Glomerular visceral epithelial cell (primary cell): ENCODE results near the gene MBTD1.
A peak's percentile ranks its signal among the peaks of the same experiment; 100 is the strongest.
"Not testable (repeated sequence)": the region's sequence is repeated elsewhere in the genome, so short reads cannot be mapped to it uniquely, and the experiment has no call there.

Source experiments
- DNase-seq: peaks from one replicate; pipeline ENCODE4 v3.0.0-alpha.2; 2016; ENCODE audit errors: extremely low spot score

MBTD1 gene

DNA sequence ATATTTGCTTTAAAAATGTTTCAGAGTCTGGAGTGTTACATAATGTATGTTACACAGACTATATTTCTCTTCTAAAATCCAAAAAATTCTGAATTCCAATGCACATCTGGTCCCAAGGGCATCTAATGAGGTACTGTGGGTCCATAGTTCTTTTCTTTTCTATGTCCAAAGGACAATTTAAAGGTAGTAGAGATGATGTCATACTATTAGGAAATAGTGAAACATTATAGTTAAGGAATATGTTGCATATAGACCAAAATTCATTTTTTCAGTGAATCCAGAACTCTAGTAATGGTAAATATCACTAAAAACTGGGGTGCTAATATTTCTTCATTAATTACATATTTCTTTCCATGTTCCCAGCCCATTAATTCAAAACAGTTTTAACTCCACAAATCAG lies 70.7 kb downstream of the MBTD1 start:
- DNase-seq = no peak

DNA sequence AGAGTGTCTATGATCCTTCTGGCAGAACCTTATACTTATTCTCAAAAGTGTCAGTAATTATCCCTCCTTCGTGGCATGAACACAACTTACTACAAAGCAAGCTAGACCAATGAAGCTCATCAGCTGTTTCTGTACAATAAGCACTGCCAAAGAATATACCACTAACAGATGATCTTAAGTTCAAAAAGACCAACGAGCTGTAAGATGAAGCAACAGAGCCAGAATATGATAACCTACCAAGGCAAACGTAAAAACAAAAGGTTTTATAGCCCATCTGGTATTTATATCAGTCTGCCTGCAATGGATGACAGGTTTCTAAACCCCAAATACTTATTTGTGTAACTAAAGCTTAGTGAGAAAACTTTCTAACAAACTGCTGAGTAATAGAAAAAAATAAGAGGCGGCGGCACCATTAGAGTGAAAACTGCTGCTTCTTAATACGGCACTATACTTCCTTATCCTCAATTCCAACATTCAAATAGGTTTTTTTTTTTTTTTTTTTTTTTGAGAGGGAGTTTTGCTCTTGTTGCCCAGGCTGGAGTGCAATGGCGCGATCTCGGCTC lies 71.5 kb downstream of the MBTD1 start:
- DNase-seq = no peak

DNA sequence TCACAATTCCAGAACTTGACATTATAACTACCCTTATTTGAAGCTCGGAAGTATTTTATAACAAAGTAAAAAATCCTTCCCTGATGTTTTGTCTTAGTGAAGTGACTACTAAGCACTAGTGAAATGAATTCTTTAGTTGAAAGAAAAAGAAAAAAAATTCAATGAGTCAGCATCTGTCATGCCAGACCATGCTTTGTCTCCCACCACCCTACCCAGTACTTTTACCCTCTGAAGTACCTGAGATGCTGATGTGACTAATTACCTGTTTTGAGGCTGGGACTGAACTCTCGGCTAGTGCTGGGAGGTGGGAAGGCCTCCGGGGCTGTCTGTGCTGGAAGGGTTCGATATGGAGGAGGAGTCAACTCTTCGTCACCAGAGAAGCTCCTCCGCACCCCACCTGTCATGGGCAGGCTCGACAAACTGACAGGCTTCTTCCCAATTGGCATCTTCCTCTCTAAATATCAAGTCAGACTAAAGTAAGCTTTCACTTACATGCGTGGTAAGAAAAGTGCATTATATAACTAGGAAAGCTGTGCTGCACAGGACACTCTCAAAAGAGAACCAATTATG lies 74.0 kb downstream of the MBTD1 start:
- no peak for DNase-seq

DNA sequence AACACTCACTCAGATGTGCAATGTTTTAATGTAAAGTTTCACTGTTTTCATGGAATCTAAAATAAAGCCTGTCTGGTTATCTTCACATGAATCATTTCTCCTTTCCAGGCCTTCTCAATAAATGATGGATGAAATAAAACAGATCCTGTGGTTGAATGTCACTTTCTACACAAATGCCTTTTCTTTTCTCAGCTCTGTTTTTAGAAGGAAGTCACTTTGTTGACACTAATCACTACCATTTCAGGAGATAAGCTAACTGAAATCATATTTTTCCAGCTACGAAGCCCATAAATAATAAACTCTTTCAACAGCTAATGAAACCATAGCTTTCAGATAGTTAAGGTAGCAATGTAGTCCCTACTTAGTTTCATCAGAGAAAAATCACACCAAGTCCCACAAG lies 75.7 kb downstream of the MBTD1 start:
- no peak for DNase-seq

DNA sequence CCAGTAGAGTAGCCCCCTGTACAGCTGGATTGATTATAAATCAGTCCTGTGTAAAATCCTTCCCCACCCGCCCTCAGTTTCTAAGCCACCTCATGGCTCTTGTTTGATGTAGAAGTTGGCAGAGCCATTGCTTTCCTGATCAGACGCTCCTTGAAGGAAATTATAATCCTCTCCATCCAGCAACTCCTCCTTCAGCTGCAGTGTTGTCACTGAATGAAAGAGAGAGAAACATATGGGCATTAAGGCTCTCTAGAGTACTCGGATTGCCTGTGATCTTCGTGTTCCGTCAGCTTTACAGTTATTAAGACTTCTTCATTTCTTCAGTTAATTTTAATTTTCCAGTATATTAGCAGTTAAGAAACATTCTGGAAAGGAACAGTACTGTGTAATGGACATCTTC lies 79.4 kb downstream of the MBTD1 start:
- DNase-seq = no peak

DNA sequence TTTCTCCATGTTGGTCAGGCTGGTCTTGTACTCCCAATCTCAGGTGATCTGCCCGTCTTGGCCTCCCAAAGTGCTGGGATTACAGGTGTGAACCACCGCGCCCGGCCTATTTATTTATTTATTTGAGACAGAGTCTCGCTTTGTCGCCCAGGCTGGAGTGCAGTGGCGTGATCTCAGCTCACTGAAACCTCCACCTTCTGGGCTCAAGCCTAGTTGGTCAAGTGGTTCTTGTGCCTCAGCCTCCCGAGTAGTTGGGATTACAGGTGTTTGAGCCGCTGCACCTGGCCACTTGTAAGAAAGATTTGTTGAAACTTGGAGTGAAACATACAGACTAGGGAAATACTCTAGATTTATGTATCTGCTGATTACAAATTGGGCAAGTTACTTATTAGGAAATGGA lies 87.8 kb downstream of the MBTD1 start:
- not testable (repeated sequence) for DNase-seq

DNA sequence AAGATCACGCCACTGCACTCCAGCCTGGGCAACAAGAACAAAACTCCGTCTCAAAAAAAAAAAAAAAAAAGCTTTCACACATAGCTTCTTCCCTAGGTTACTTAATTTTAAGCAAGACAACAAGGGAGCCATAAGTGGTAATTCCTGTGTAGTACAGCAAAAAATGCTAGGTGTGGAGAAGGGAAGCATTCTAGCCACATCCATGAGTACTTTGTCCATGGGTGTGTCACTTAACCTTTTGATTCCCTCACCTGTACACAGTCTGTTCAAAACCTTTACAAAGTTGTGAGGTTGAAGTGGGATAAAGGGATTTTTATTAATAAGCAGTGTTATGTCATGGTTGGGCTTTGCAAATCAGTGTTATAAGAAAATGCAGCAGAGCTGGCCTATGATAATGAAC lies 89.1 kb downstream of the MBTD1 start:
- no peak for DNase-seq

DNA sequence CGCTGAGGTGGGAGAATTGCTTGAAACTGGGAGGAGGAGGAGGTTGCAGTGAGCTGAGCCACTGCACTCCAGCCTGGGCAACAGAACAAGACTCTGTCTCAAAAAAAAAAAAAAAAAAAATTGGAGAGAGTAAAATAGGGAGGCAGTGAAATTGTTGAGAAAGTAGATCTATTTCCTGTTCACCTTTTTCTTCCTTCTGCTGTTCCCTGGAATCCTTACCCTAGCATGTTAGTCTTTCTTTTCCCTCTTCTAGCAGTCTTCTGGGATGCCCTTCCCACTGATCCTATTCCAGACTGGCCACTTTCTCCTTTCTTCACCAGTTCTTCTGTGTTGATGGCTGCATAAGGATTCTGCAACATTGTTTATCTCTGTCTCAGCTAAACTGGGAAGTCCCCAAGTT lies 90.5 kb downstream of the MBTD1 start:
- DNase-seq = no peak

DNA sequence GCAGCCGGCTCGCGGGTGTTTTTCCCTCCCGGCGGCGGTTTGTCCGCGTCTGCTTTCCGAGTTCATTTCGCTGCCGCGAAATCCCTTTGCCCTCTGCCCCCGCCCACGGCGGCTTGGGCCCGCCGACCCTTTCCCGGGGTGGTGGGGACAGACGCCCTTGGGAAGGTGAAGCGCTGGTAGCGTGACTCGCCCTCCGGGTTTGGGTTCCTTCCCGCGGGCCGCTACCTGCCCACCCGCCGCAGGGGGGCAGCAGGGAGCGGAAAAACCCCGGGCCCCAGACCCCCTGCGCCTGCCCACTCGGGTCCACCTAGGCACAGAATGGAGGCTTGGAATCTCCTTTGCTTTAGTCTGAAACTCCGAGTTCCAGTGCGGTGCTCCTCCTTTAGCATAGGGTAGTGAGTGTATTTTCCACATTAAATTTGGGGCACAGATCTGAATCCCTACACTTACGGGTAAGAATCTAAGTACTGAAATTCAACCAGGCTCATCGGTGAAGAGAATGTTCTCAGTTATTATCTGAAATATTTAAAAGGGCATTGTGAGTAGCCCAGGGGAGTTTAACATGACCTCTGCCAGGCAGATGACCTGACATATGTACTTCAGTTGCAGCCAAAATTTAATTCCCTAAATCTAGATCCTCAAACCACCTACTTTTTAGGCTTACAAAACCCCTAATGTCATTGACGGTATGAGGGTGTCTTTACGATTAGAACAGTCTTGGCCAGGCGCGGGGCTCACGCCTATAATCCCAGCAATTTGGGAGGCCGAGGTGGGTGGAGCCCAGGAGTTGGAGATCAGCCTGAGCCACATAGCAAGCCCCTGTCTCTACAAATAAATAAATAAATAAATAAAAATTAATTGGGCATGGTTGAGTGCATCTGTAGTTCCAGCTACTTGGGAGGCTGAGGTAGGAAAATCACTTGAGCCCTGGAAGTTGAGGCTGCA lies 92.6 kb downstream of the MBTD1 start:
- peak; percentile 67 for DNase-seq

DNA sequence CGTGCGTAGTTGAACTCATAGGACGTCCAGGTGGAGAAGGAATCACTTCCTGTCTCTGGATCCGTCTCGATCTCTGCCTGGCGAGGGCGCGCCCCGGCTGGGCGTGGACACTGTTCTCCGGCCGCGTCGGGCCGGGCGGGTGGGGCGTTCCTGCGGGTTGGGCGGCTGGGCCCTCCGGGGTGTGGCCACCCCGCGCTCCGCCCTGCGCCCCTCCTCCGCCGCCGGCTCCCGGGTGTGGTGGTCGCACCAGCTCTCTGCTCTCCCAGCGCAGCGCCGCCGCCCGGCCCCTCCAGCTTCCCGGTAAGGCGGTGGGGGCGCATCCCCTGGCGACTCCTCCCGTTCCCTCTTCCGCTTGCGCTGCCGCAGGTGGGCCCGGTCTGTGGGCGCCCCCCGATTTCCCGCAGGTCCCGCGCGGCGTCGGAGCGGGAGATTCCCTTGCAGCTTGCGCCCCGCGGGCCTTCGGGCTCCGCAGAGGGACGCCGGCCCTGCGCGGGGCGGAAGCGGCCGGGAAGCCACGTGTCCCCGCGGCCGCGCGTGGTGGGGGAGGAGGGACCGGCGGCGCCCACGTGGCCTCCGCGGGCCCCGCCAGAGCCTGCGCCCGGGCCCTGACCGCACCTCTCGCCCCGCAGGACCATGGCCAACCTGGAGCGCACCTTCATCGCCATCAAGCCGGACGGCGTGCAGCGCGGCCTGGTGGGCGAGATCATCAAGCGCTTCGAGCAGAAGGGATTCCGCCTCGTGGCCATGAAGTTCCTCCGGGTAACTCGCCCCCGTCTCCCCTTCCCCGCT lies 93.5 kb downstream of the MBTD1 start, which contains the start of gene NME2:
Gene NME2 (plus strand): TSS at position 214 of the 789 bp plus-strand sequence. CDS start 420 bp downstream, at position 634.
- peak; percentile 92 for DNase-seq

DNA sequence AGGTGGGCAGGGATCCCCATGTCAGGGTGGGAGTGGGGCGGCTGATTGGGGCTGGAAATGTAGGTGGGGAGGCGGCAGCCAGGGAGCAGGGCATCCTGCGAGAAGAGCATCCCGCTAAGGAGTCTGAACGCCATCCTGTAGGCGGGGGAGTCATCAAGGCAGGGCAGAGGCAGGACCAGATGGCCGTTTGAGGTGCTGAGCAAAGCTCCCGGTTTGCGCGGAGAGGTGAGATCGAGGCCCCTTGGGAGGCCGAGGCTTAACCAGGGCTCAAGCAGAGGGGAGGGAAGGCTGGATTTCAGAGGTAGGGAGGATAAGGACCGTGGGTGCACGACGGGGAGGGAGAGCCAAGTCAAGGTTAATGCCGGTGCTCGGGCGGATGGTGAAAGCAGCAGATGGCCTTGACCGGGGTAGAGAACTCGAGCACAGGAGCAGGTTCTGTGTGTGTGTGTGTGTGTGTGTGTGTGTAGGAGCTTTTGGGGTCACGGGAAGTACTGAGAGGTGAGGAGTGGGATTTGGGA lies 94.1 kb downstream of the MBTD1 start:
- no peak for DNase-seq

DNA sequence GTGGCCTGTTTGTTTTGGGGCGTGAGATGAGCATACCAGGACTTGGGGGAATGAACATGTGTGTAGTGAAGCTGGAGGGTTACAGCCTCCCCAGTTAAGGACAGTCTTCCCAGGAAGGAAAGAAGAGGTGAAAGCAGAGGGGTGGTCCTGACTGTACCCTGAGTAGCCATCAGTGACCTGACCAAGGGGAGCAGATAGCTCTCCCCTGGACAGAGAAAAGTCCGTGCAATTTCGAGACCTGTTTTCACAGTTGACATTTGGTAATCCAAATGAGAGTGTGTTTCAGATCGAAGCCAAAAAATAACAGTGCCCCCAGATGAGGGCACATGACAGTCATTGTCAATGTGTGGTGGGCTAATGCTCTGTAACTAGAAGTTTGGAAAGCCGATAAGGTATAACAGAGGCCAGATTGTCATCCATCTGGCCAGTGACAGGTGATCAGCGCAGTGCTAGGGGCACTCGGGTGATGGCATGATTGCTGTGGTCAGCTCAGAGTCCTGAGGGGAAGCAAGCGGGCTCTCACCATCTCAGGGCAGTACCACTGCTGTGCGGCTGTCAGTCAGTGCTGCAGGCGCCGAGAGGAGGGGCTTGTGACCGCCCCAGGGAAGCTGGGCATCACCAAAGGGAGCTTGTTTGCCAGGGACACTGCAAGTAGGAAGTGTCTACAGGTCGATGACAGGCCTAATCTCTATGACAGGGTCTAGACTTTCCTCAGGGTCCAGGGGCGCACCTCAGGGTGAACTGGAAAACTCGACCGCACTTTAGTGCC lies 94.8 kb downstream of the MBTD1 start:
- DNase-seq = no peak

DNA sequence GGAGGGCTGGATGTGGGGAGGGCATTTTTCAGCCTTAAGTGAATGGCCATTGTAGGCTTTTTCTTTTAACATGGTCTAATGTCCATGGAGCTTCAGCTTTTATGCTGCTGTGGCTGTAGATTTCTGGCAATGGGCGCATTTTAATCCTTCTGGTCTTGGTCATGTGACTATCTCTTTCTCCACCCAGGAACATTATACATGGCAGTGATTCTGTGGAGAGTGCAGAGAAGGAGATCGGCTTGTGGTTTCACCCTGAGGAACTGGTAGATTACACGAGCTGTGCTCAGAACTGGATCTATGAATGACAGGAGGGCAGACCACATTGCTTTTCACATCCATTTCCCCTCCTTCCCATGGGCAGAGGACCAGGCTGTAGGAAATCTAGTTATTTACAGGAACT lies 98.3 kb downstream of the MBTD1 start:
- no peak for DNase-seq

DNA sequence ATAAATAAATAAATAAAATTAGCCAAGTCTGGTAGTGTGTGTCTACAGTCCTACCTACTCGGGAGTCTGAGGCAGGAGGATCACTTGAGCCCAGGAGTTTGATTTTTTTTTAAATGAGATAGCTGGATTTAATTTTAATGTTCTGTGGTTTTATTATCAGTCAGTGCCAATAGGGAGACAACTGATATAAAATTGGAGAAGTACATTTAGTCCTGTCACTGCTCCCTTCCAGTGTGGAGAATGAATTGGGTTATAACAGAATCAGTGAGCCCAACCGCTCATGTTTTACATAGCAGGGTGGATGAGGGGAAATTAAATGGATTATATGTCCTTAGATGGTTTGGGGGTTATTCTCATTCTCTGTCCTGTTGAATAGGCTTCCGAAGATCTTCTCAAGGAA lies 100.2 kb downstream of the MBTD1 start:
- no peak for DNase-seq

DNA sequence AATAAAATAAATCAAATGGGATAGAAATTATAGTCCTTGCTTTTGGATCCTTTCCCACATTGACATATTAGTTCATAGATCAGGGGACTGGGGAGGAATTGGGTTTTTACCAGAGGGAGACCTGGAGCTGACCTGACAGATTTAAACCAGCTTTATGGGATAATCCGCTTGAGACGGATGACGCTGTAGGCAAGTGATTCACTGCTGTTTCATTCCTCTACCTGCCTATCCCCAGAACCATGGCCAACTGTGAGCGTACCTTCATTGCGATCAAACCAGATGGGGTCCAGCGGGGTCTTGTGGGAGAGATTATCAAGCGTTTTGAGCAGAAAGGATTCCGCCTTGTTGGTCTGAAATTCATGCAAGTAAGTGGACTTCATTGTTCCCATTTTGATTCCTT lies 104.4 kb downstream of the MBTD1 start:
- DNase-seq = no peak

DNA sequence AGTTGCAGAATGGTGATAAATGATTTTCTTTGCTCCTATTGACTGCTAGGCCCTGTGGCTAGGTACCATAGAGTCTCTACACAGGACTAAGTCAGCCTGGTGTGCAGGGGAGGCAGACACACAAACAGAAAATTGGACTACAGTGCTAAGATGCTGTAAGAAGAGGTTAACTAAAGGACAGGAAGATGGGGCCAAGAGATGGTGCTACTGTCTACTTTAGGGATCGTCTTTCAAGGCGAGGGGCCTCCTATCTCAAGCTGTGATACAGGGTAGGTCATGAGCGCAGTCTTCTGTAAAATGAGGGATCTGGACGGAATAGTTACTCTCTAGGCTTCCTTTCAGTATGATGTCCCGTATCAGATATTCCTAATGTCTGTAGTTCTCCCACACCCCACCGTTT lies 105.7 kb downstream of the MBTD1 start:
- DNase-seq = no peak

DNA sequence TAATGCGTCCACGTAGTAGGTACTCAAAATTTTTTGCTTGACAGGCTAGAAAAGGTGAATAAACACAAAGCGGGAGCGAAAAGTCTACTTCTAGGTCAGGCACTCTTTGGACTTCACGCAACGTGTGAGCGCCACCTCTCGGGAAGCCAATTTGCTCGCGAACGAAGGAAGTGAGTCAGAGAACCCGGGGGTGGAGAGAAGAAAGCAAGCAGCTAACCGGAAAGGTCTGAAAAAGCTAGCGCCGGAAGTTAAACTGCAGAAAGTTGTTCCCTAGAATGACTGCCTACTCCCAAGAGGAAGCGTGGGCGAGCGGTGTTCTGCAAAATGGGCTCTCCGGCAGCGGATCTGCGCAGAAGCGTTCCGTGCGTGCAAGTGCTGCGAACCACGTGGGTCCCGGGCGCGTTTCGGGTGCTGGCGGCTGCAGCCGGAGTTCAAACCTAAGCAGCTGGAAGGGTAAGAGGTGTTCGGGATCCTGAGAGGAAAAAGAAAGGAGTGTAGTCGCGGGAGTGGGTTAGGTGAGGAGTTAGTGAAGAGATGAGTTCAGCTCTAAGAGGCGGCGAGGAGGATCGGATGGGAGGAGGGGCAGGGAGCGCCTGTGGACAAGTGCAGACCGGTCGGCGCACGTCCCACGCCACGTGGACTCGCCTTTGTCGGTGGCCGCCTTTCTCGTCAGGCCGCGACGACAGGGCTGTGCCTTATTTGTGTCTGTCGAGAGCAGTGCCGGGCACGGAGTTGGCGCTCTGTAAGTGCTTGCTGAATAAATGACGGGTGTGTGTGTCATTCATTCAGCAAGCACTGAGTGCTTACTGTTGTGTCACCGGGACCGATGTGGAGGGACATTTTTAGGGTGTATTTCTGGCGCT lies 106.4 kb downstream of the MBTD1 start, which contains the start of gene NME1:
Gene NME1 (plus strand): TSS at position 350 of the 863 bp plus-strand sequence. CDS start 2,096 bp downstream, outside the sequence.
- peak; percentile 99 for DNase-seq

DNA sequence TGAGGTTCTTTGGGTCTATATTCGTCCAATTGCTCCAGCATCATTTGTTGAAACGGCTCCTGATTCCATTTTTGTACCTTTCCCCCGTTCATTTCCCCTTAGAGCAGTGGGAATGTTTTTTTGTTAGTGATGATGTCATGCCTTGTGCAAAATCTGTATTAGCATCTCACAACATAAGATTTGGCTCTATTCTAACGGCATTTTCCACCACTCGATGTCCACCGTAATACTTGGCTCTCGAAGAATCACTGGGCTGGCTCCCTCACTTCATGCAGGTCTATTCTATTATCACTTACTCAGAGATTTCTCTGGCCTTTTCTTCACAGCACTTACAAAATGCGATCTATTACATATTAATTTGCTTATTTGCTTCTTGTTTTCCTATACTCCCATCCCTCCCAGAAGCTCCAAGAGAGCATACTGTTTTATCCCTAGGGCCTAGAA lies 107.1 kb downstream of the MBTD1 start:
- no peak for DNase-seq

DNA sequence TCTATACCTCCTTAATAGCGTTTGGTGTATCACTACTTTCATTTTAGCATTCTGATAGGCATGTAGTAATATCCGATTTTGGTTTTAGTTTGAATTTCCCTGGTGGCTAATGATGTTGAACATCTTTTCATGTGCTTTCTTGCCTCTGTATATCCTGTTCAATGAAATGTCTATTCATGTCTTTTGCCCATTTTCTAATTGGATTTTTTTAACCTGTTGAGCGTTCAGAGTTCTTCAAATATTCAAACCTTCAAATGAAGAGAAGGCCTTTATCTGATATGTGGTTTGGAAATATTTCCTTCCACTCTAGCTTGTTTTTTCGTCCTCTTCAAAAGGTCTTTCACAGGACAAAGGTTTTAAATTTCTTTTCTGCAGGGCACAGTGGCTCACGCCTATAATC lies 108.9 kb downstream of the MBTD1 start:
- no peak for DNase-seq

DNA sequence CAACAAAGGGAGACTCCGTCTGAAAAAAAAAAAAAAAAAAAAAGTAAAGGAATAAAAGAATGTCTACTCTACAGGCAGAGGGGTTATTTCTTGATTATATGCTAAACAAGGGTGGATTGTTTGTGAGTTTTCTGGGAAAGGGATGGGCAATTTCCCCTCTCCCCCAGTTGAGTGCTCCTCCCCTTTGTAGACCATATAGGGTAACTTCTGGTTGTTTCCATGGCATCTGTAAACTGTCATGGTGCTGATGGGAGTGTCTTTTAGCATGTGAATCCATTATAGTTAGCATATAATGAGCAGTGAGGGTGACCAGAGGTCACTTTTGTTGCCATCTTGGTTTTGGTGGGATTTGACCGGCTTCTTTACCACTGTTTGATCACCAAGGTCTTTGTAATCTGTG lies 110.7 kb downstream of the MBTD1 start:
- DNase-seq = no peak
